GM21360 (cell line): ENCODE results near the gene FXYD1.

Experiments
- ATAC-seq: cut with Tn5 transposase; IDR thresholded peaks from one replicate; pipeline ENCODE4 v1.9.1; 2021; ENCODE audit warnings: mild to moderate bottlenecking, moderate library complexity; ENCODE audit not compliant: unreplicated experiment

The FXYD1 gene

GRCh38 chr19:35106898-35107541 lies 31.6 kb upstream of the FXYD1 start:
- ATAC-seq, result no peak

- ATAC-seq, result no peak
Observed at GRCh38 chr19:35107545-35107944, 31.1 kb upstream of the FXYD1 start.

- no peak for ATAC-seq
Observed at GRCh38 chr19:35108730-35109129, 29.9 kb upstream of the FXYD1 start.

- no peak for ATAC-seq
Observed at GRCh38 chr19:35109395-35110112, 29.1 kb upstream of the FXYD1 start.

GRCh38 chr19:35110974-35111373 lies 27.6 kb upstream of the FXYD1 start:
- ATAC-seq, result no peak

- ATAC-seq, result no peak
Observed at GRCh38 chr19:35112995-35113688, 25.5 kb upstream of the FXYD1 start.

GRCh38 chr19:35114353-35115176 lies 24.1 kb upstream of the FXYD1 start:
- ATAC-seq, result no peak

GRCh38 chr19:35115177-35115951 lies 23.3 kb upstream of the FXYD1 start, which contains the start of gene FXYD3:
Gene FXYD3 (plus strand): TSS chr19:35115823. CDS start chr19:35119377, 3,554 bp downstream.
- no peak for ATAC-seq

- no peak for ATAC-seq
Observed at GRCh38 chr19:35116072-35116801, 22.4 kb upstream of the FXYD1 start.

GRCh38 chr19:35117116-35117515 lies 21.5 kb upstream of the FXYD1 start:
- no peak for ATAC-seq

GRCh38 chr19:35117799-35118198 lies 20.8 kb upstream of the FXYD1 start:
- ATAC-seq, result no peak

- ATAC-seq, result no peak
Observed at GRCh38 chr19:35118268-35119020, 20.2 kb upstream of the FXYD1 start.

GRCh38 chr19:35119091-35119490 lies 19.5 kb upstream of the FXYD1 start:
- no peak for ATAC-seq

- no peak for ATAC-seq
Observed at GRCh38 chr19:35119578-35120155, 19.0 kb upstream of the FXYD1 start.

GRCh38 chr19:35120492-35120891 lies 18.1 kb upstream of the FXYD1 start:
- no peak for ATAC-seq

- ATAC-seq, result no peak
Observed at GRCh38 chr19:35120898-35121297, 17.7 kb upstream of the FXYD1 start.

GRCh38 chr19:35122687-35123551 lies 15.7 kb upstream of the FXYD1 start:
- ATAC-seq, result no peak

- no peak for ATAC-seq
Observed at GRCh38 chr19:35123573-35123972, 15.1 kb upstream of the FXYD1 start.
